H9 (cell line): Measurements from ENCODE around the gene ARHGAP1. TPM values are rescaled to one million over a fixed set of nuclear protein-coding genes. Genes with fewer than 3 reads are reported as not detected.

Source experiments
- DNase-seq: peaks from one replicate; pipeline ENCODE4 v3.0.0-alpha.2; 2017
- H2AFZ ChIP-seq: one replicate; pipeline ENCODE4 v1.6.1; 2013; ENCODE audit warnings: mild to moderate bottlenecking, low read length, control low read depth, moderate library complexity
- H2AK5ac ChIP-seq: 2 replicates; pipeline ENCODE4 v1.6.1; 2013; ENCODE audit warnings: low read length, control low read depth, mixed read lengths; ENCODE audit not compliant: insufficient read length
- H2BK120ac ChIP-seq: one replicate; pipeline ENCODE4 v1.6.1; 2013; ENCODE audit warnings: low read depth, mild to moderate bottlenecking, low read length, control low read depth, inconsistent platforms; ENCODE audit not compliant: poor library complexity, severe bottlenecking
- H2BK12ac ChIP-seq: 2 replicates; pipeline ENCODE4 v1.6.1; 2013; ENCODE audit warnings: low read length, control low read depth, mixed read lengths, low read depth; ENCODE audit not compliant: insufficient read length
- H2BK15ac ChIP-seq: 2 replicates; pipeline ENCODE4 v1.6.1; 2013; ENCODE audit warnings: low read depth, low read length, control low read depth
- H2BK20ac ChIP-seq: one replicate; pipeline ENCODE4 v1.6.1; 2013; ENCODE audit warnings: low read depth, mild to moderate bottlenecking, low read length, control low read depth, inconsistent platforms; ENCODE audit not compliant: poor library complexity, severe bottlenecking
- H2BK5ac ChIP-seq: 2 replicates; pipeline ENCODE4 v1.6.1; 2013; ENCODE audit warnings: low read length, control low read depth, mixed read lengths; ENCODE audit not compliant: insufficient read length
- H3K14ac ChIP-seq: 2 replicates; pipeline ENCODE4 v1.6.1; 2013; ENCODE audit warnings: low read length, control low read depth; ENCODE audit not compliant: insufficient read depth
- H3K18ac ChIP-seq: 2 replicates; pipeline ENCODE4 v1.6.1; 2013; ENCODE audit warnings: low read depth, mild to moderate bottlenecking, mixed read lengths, low read length, control low read depth; ENCODE audit not compliant: insufficient read length
- H3K23ac ChIP-seq: 2 replicates; pipeline ENCODE4 v1.6.1; 2013; ENCODE audit warnings: low read length, control low read depth, mixed read lengths, low read depth; ENCODE audit not compliant: insufficient read length
- H3K23me2 ChIP-seq: 2 replicates; pipeline ENCODE4 v1.6.1; 2013; ENCODE audit warnings: low read depth, mild to moderate bottlenecking, mixed read lengths, low read length, control low read depth; ENCODE audit not compliant: insufficient read length, poor library complexity, severe bottlenecking
- H3K27ac ChIP-seq: 2 replicates; pipeline ENCODE4 v1.5.1; 2013; ENCODE audit warnings: low read length, control low read depth, mixed read lengths, low read depth; ENCODE audit not compliant: insufficient read length
- H3K27me3 ChIP-seq: 2 replicates; pipeline ENCODE4 v1.6.1; 2013; ENCODE audit warnings: low read length, control low read depth, inconsistent platforms; ENCODE audit not compliant: insufficient read depth
- H3K4ac ChIP-seq: 2 replicates; pipeline ENCODE4 v1.6.1; 2013; ENCODE audit warnings: low read depth, mild to moderate bottlenecking, control low read depth, inconsistent platforms, low read length, moderate library complexity
- H3K4me1 ChIP-seq: 2 replicates; pipeline ENCODE4 v1.6.1; 2013; ENCODE audit warnings: low read length, control low read depth, inconsistent platforms; ENCODE audit not compliant: insufficient read depth
- H3K4me2 ChIP-seq: 2 replicates; pipeline ENCODE4 v1.6.1; 2013; ENCODE audit warnings: low read length, control low read depth, mixed read lengths; ENCODE audit not compliant: insufficient read length, insufficient read depth
- H3K56ac ChIP-seq: 2 replicates; pipeline ENCODE4 v1.6.1; 2013; ENCODE audit warnings: low read depth, mild to moderate bottlenecking, mixed read lengths, low read length, control low read depth; ENCODE audit not compliant: insufficient read length
- H3K79me1 ChIP-seq: 2 replicates; pipeline ENCODE4 v1.6.1; 2013; ENCODE audit warnings: low read depth, mild to moderate bottlenecking, moderate library complexity, low read length, control low read depth, inconsistent platforms; ENCODE audit not compliant: insufficient read depth, poor library complexity, severe bottlenecking
- H3K79me2 ChIP-seq: 2 replicates; pipeline ENCODE4 v1.6.1; 2013; ENCODE audit warnings: low read length, control low read depth, inconsistent platforms; ENCODE audit not compliant: insufficient read depth
- H3K9ac ChIP-seq: 2 replicates; pipeline ENCODE4 v1.6.1; 2013; ENCODE audit warnings: low read length, control low read depth, mixed read lengths; ENCODE audit not compliant: insufficient read length; ENCODE audit errors: extremely low read depth
- H3K9me3 ChIP-seq: one replicate; pipeline ENCODE4 v1.6.1; 2013; ENCODE audit warnings: low read depth, low read length, inconsistent platforms; ENCODE audit not compliant: control insufficient read depth
- H3T11ph ChIP-seq: one replicate; pipeline ENCODE4 v1.6.1; 2013; ENCODE audit warnings: mild to moderate bottlenecking, low read length, control low read depth, inconsistent platforms
- H4K20me1 ChIP-seq: one replicate; pipeline ENCODE4 v1.6.1; 2013; ENCODE audit not compliant: control insufficient read depth, insufficient read length, insufficient read depth
- H4K5ac ChIP-seq: 2 replicates; pipeline ENCODE4 v1.6.1; 2013; ENCODE audit warnings: low read depth, mild to moderate bottlenecking, mixed read lengths, low read length, control low read depth; ENCODE audit not compliant: insufficient read length
- H4K8ac ChIP-seq: replicated peaks from 2 replicates; pipeline ENCODE4 v1.6.1; 2013; ENCODE audit warnings: low read length, control low read depth, mixed read lengths, low read depth; ENCODE audit not compliant: insufficient read length
- H4K91ac ChIP-seq: 2 replicates; pipeline ENCODE4 v1.6.1; 2013; ENCODE audit warnings: low read depth, mild to moderate bottlenecking, moderate library complexity, mixed read lengths, low read length, control low read depth; ENCODE audit not compliant: insufficient read length
- H3K27ac Mint-ChIP-seq, 3 experiments: 2 replicates in 2 of 3; 3 replicates in 1 of 3; pipeline ENCODE4 v1.8.0; 2020 to 2021; ENCODE audit warnings: mixed read lengths in 3 of 3, mild to moderate bottlenecking in 1 of 3, moderate library complexity in 1 of 3
- H3K27me3 Mint-ChIP-seq: 2 replicates; pipeline ENCODE4 v1.8.0; 2021; ENCODE audit warnings: low read depth, mild to moderate bottlenecking, moderate library complexity, mixed read lengths
- H3K36me3 Mint-ChIP-seq, 3 experiments: 2 replicates in 2 of 3; 3 replicates in 1 of 3; pipeline ENCODE4 v1.8.0; 2020 to 2021; ENCODE audit warnings: low read depth in 3 of 3, mixed read lengths in 3 of 3; ENCODE audit not compliant: insufficient read depth in 1 of 3
- H3K4me1 Mint-ChIP-seq, 2 experiments: 2 replicates each; pipeline ENCODE4 v1.8.0; 2020; ENCODE audit warnings: mixed read lengths in 2 of 2
- H3K4me3 Mint-ChIP-seq, 2 experiments: 2 replicates in 1 of 2; 3 replicates in 1 of 2; pipeline ENCODE4 v1.8.0; 2020 to 2021; ENCODE audit warnings: mild to moderate bottlenecking in 2 of 2, mixed read lengths in 2 of 2, moderate library complexity in 1 of 2
- H3K9me3 Mint-ChIP-seq, 2 experiments: 2 replicates in 1 of 2; 3 replicates in 1 of 2; pipeline ENCODE4 v1.8.0; 2020; ENCODE audit warnings: mild to moderate bottlenecking in 2 of 2, mixed read lengths in 2 of 2, moderate library complexity in 1 of 2
- CTCF ChIP-seq: fragments of 200-600 bp; sonication (generic); conservative IDR thresholded peaks from 3 replicates; pipeline ENCODE4 v1.8.0; 2021; ENCODE audit warnings: antibody characterized with exemption, mild to moderate bottlenecking
- WGBS: extraction: QIAGEN DNeasy Blood & Tissue Kit; methylation state at CpG from one replicate; pipeline ENCODE4 v1.1.7; 2013; ENCODE audit warnings: missing lambda C conversion rate, low lambda C conversion rate, mixed read lengths; ENCODE audit not compliant: insufficient read length; ENCODE audit errors: extremely low coverage; 5-methylcytosine and 5-hydroxymethylcytosine counted together
- total RNA-seq: library from RNA; stranded (reverse); gene quantifications from 2 replicates; pipeline ENCODE4 v1.2.1, GENCODE V29; 2021

ARHGAP1 gene
- total RNA-seq, 1 experiment from 2014 or later = 45.3 TPM

- no peak overlapping the region for H2BK20ac ChIP-seq
- no peak overlapping the region for H3K23ac ChIP-seq
- no peaks in the 10 kb centered on the region for H3K27me3 ChIP-seq
- H2BK15ac ChIP-seq = no peak overlapping the region
- no peak overlapping the region for H2AK5ac ChIP-seq
- Mint-ChIP-seq H3K36me3 (peaks cover 17 to 70% (median 61%) of the 10 kb centered on the region in 3 experiments; a peak in 6 of 7 replicates), H3K27me3 (no peaks in the 10 kb centered on the region), H3K4me1 (no peaks in the 10 kb centered on the region), H3K4me3 (no peak overlapping the region), H3K27ac (peak overlapping the region in 1 of 3 experiments; percentile 85; a peak in 1 of 7 replicates), H3K9me3 (no peaks in the 10 kb centered on the region)
- no CpG with 5 or more reads among the region's 3 CpGs for WGBS
- H3K9me3 ChIP-seq = no peaks in the 10 kb centered on the region
- no peaks in the 10 kb centered on the region for H4K20me1 ChIP-seq
- no peak for TF ChIP-seq CTCF
- H2BK5ac ChIP-seq = no peak overlapping the region
- no peak overlapping the region for H4K91ac ChIP-seq
- H3T11ph ChIP-seq = no peak overlapping the region
- no peak overlapping the region for H2AFZ ChIP-seq
- no peaks in the 10 kb centered on the region for H3K4me1 ChIP-seq
- H2BK12ac ChIP-seq = no peak overlapping the region
- H3K79me2 ChIP-seq = no peaks in the 10 kb centered on the region
- no peak overlapping the region for H3K4ac ChIP-seq
- no peak overlapping the region for H4K5ac ChIP-seq
- no peak overlapping the region for H3K14ac ChIP-seq
- H3K23me2 ChIP-seq = no peaks in the 10 kb centered on the region
- H3K18ac ChIP-seq = no peak overlapping the region
- H3K27ac ChIP-seq = no peak overlapping the region
- H3K4me2 ChIP-seq = no peak overlapping the region
- H2BK120ac ChIP-seq = no peak overlapping the region
- DNase-seq = no peak
- H3K9ac ChIP-seq = no peak overlapping the region
- no peak overlapping the region for H4K8ac ChIP-seq
- H3K79me1 ChIP-seq = no peaks in the 10 kb centered on the region
- H3K56ac ChIP-seq = no peak overlapping the region
Observed at GRCh38 chr11:46657186-46657585, 43.2 kb downstream of the ARHGAP1 start.
